GM23338 (cell line): ENCODE data around the gene LMO1. TPM values are rescaled to one million over a fixed set of nuclear protein-coding genes. Genes with fewer than 3 reads are reported as not detected.

Source experiments
- ATAC-seq: fragments of 200-7000 bp; cut with Tn5 transposase; 3 replicates; pipeline ENCODE4 v1.9.1; 2020
- DNase-seq: peaks from one replicate; pipeline ENCODE4 v3.0.0-alpha.2; 2015; ENCODE audit warnings: low spot score
- H2AFZ ChIP-seq: fragments of 200-600 bp; sonication (generic); 2 replicates; pipeline ENCODE4 v1.8.0; 2016; ENCODE audit warnings: antibody characterized with exemption, mild to moderate bottlenecking, moderate library complexity
- H3F3A ChIP-seq: fragments of 200-600 bp; sonication (generic); replicated peaks from 2 replicates; pipeline ENCODE4 v1.8.0; 2017; ENCODE audit warnings: antibody characterized with exemption, mixed run types, low read depth
- H3K27ac ChIP-seq: fragments of 200-600 bp; sonication (generic); 2 replicates; pipeline ENCODE4 v1.6.1; 2016; ENCODE audit warnings: low read depth
- H3K27me3 ChIP-seq: fragments of 200-600 bp; sonication (generic); 2 replicates; pipeline ENCODE4 v1.8.0; 2016; ENCODE audit warnings: mild to moderate bottlenecking, mixed run types, moderate library complexity; ENCODE audit not compliant: insufficient read depth
- H3K36me3 ChIP-seq: fragments of 200-600 bp; sonication (generic); 2 replicates; pipeline ENCODE4 v1.8.0; 2016; ENCODE audit warnings: mild to moderate bottlenecking; ENCODE audit not compliant: insufficient read depth
- H3K4me1 ChIP-seq: fragments of 200-600 bp; sonication (generic); 2 replicates; pipeline ENCODE4 v1.8.0; 2016; ENCODE audit warnings: mild to moderate bottlenecking, moderate library complexity; ENCODE audit not compliant: insufficient read depth
- H3K4me2 ChIP-seq: fragments of 200-600 bp; sonication (generic); 2 replicates; pipeline ENCODE4 v1.7.1; 2017; ENCODE audit warnings: mixed run types
- H3K4me3 ChIP-seq: fragments of 200-600 bp; sonication (generic); 2 replicates; pipeline ENCODE4 v1.6.1; 2016; ENCODE audit warnings: mixed run types
- H3K79me2 ChIP-seq: fragments of 200-600 bp; sonication (generic); replicated peaks from 2 replicates; pipeline ENCODE4 v1.8.0; 2017; ENCODE audit warnings: mild to moderate bottlenecking; ENCODE audit not compliant: insufficient read depth
- H3K9me2 ChIP-seq: fragments of 200-600 bp; sonication (generic); 2 replicates; pipeline ENCODE4 v1.8.0; 2017; ENCODE audit not compliant: insufficient read depth
- H4K20me1 ChIP-seq: fragments of 200-600 bp; sonication (generic); replicated peaks from 2 replicates; pipeline ENCODE4 v1.8.0; 2017; ENCODE audit warnings: mild to moderate bottlenecking; ENCODE audit not compliant: insufficient read depth
- H3K27ac Mint-ChIP-seq: 2 replicates; pipeline ENCODE4 v1.8.0; 2020; ENCODE audit warnings: inconsistent platforms, mild to moderate bottlenecking, moderate library complexity, mixed read lengths
- H3K27me3 Mint-ChIP-seq: 3 replicates; pipeline ENCODE4 v1.8.0; 2022; ENCODE audit warnings: low read depth, mild to moderate bottlenecking, moderate library complexity, mixed read lengths, inconsistent platforms; ENCODE audit not compliant: insufficient read depth, poor library complexity
- H3K36me3 Mint-ChIP-seq: 3 replicates; pipeline ENCODE4 v1.8.0; 2021; ENCODE audit warnings: low read depth, mild to moderate bottlenecking, inconsistent platforms, moderate library complexity, mixed read lengths
- H3K4me1 Mint-ChIP-seq: 3 replicates; pipeline ENCODE4 v1.8.0; 2020; ENCODE audit warnings: mild to moderate bottlenecking, inconsistent platforms, mixed read lengths
- H3K4me3 Mint-ChIP-seq: 3 replicates; pipeline ENCODE4 v1.8.0; 2021; ENCODE audit warnings: moderate library complexity, mild to moderate bottlenecking, inconsistent platforms, mixed read lengths
- H3K9me3 Mint-ChIP-seq: 3 replicates; pipeline ENCODE4 v1.8.0; 2020; ENCODE audit warnings: moderate library complexity, mild to moderate bottlenecking, inconsistent platforms, mixed read lengths
- CREB1 ChIP-seq: fragments of 250-450 bp; sonication (Bioruptor Pico); IDR thresholded peaks from 2 replicates; pipeline ENCODE4 v1.5.0; 2020; ENCODE audit warnings: low read depth, mild to moderate bottlenecking, moderate library complexity
- EZH2phosphoT487 ChIP-seq: fragments of 200-600 bp; sonication (generic); IDR thresholded peaks from one replicate; pipeline ENCODE4 v1.8.1; 2018; ENCODE audit warnings: antibody characterized with exemption; ENCODE audit not compliant: unreplicated experiment
- JUNB ChIP-seq: IDR thresholded peaks from one replicate; pipeline ENCODE4 v1.6.1; 2016; ENCODE audit warnings: antibody characterized with exemption; ENCODE audit not compliant: unreplicated experiment
- POLR2AphosphoS5 ChIP-seq: IDR thresholded peaks from 2 replicates; pipeline ENCODE4 v1.6.1; 2016; ENCODE audit warnings: antibody characterized with exemption, low read depth
- ZNF114 ChIP-seq: fragments of 250-450 bp; sonication (Bioruptor Pico); IDR thresholded peaks from 2 replicates; pipeline ENCODE4 v1.5.0; 2020; ENCODE audit warnings: mild to moderate bottlenecking, moderate library complexity
- polyA plus RNA-seq: library from polyadenylated mRNA; unstranded; fragments of >200 nt; fragmentation: Nextera tagmentation; extraction: Ambion mirVana; gene quantifications from 2 replicates; pipeline ENCODE4 v1.2.1, GENCODE V29; 2016
- total RNA-seq: library from RNA; depleted of rRNA; stranded (reverse); fragments of >200 nt; shearing (Covaris generic); gene quantifications from 2 replicates; pipeline ENCODE4 v1.2.3, GENCODE V29; 2014
- TF ChIP-seq, protein P1 (sequence below): IDR thresholded peaks from one replicate; pipeline ENCODE4 v1.6.1; 2018; ENCODE audit warnings: antibody characterized with exemption; ENCODE audit not compliant: unreplicated experiment
- TF ChIP-seq, protein P2 (sequence below): fragments of 250-450 bp; sonication (Bioruptor Pico); IDR thresholded peaks from 2 replicates; pipeline ENCODE4 v1.5.0; 2020; ENCODE audit warnings: mild to moderate bottlenecking, moderate library complexity

LMO1 gene
- total and polyA plus RNA-seq, 2 experiments from 2014 or later: 0.40 TPM; not detected in 1

DNA sequence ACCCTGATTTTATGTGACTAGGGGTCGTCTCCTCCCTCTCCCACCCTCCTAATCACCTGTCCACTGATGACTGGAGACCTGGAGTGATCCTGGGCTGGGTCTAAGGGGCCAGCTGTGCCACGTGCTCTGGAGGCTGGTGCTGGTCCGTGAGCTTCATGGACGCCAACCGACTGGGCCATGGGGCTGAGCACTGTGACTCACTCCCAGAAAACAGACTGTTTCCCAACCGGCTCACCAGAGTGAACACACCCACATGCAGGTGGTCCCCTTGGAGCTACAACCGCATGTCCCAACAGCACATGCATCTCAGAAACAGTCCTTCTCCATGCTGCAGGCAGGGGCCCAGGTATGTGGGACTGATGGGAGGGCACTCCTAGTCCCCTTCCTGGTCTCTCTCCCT lies 14.0 kb upstream of the LMO1 start:
- H3K4me1 Mint-ChIP-seq: peaks cover 3% of the 10 kb centered on the region; the same call in 2 of the 3 replicates

More for the DNA sequence above, 14.0 kb upstream of the LMO1 start:
- no peak overlapping the region for H2AFZ ChIP-seq
- peaks cover 21% of the 10 kb centered on the region for H3K27me3 ChIP-seq
- ATAC-seq (no peak), DNase-seq (no peak)
- H3K4me1 ChIP-seq: peaks cover 6% of the 10 kb centered on the region
- no peaks in the 10 kb centered on the region for H3F3A ChIP-seq
- no peak overlapping the region for H3K27ac ChIP-seq
- no peaks in the 10 kb centered on the region for H3K36me3 ChIP-seq
- H3K4me2 ChIP-seq: no peak overlapping the region
- no peak overlapping the region for H3K27ac Mint-ChIP-seq
- H4K20me1 ChIP-seq: no peaks in the 10 kb centered on the region
- no peak overlapping the region for H3K4me3 ChIP-seq
- H3K9me3 Mint-ChIP-seq: peaks cover 2% of the 10 kb centered on the region; the same call in 1 of the 3 replicates
- peaks cover 5% of the 10 kb centered on the region; the same call in 1 of the 2 replicates for H3K9me2 ChIP-seq
- peaks cover 10% of the 10 kb centered on the region for H3K27me3 Mint-ChIP-seq
- H3K36me3 Mint-ChIP-seq: no peaks in the 10 kb centered on the region; the same call in 2 of the 3 replicates
- no peaks in the 10 kb centered on the region for H3K79me2 ChIP-seq
- H3K4me3 Mint-ChIP-seq: no peak overlapping the region
- TF ChIP-seq POLR2AphosphoS5: no peak
- no peak for TF ChIP-seq JUNB
- TF ChIP-seq ZNF114 (CRISPR knock-in tag): no peak
- TF ChIP-seq EZH2phosphoT487: no peak
- TF ChIP-seq CREB1 (CRISPR knock-in tag): no peak
- TF ChIP-seq, protein P1, sequence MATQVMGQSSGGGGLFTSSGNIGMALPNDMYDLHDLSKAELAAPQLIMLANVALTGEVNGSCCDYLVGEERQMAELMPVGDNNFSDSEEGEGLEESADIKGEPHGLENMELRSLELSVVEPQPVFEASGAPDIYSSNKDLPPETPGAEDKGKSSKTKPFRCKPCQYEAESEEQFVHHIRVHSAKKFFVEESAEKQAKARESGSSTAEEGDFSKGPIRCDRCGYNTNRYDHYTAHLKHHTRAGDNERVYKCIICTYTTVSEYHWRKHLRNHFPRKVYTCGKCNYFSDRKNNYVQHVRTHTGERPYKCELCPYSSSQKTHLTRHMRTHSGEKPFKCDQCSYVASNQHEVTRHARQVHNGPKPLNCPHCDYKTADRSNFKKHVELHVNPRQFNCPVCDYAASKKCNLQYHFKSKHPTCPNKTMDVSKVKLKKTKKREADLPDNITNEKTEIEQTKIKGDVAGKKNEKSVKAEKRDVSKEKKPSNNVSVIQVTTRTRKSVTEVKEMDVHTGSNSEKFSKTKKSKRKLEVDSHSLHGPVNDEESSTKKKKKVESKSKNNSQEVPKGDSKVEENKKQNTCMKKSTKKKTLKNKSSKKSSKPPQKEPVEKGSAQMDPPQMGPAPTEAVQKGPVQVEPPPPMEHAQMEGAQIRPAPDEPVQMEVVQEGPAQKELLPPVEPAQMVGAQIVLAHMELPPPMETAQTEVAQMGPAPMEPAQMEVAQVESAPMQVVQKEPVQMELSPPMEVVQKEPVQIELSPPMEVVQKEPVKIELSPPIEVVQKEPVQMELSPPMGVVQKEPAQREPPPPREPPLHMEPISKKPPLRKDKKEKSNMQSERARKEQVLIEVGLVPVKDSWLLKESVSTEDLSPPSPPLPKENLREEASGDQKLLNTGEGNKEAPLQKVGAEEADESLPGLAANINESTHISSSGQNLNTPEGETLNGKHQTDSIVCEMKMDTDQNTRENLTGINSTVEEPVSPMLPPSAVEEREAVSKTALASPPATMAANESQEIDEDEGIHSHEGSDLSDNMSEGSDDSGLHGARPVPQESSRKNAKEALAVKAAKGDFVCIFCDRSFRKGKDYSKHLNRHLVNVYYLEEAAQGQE: no peak
- TF ChIP-seq, protein P2, sequence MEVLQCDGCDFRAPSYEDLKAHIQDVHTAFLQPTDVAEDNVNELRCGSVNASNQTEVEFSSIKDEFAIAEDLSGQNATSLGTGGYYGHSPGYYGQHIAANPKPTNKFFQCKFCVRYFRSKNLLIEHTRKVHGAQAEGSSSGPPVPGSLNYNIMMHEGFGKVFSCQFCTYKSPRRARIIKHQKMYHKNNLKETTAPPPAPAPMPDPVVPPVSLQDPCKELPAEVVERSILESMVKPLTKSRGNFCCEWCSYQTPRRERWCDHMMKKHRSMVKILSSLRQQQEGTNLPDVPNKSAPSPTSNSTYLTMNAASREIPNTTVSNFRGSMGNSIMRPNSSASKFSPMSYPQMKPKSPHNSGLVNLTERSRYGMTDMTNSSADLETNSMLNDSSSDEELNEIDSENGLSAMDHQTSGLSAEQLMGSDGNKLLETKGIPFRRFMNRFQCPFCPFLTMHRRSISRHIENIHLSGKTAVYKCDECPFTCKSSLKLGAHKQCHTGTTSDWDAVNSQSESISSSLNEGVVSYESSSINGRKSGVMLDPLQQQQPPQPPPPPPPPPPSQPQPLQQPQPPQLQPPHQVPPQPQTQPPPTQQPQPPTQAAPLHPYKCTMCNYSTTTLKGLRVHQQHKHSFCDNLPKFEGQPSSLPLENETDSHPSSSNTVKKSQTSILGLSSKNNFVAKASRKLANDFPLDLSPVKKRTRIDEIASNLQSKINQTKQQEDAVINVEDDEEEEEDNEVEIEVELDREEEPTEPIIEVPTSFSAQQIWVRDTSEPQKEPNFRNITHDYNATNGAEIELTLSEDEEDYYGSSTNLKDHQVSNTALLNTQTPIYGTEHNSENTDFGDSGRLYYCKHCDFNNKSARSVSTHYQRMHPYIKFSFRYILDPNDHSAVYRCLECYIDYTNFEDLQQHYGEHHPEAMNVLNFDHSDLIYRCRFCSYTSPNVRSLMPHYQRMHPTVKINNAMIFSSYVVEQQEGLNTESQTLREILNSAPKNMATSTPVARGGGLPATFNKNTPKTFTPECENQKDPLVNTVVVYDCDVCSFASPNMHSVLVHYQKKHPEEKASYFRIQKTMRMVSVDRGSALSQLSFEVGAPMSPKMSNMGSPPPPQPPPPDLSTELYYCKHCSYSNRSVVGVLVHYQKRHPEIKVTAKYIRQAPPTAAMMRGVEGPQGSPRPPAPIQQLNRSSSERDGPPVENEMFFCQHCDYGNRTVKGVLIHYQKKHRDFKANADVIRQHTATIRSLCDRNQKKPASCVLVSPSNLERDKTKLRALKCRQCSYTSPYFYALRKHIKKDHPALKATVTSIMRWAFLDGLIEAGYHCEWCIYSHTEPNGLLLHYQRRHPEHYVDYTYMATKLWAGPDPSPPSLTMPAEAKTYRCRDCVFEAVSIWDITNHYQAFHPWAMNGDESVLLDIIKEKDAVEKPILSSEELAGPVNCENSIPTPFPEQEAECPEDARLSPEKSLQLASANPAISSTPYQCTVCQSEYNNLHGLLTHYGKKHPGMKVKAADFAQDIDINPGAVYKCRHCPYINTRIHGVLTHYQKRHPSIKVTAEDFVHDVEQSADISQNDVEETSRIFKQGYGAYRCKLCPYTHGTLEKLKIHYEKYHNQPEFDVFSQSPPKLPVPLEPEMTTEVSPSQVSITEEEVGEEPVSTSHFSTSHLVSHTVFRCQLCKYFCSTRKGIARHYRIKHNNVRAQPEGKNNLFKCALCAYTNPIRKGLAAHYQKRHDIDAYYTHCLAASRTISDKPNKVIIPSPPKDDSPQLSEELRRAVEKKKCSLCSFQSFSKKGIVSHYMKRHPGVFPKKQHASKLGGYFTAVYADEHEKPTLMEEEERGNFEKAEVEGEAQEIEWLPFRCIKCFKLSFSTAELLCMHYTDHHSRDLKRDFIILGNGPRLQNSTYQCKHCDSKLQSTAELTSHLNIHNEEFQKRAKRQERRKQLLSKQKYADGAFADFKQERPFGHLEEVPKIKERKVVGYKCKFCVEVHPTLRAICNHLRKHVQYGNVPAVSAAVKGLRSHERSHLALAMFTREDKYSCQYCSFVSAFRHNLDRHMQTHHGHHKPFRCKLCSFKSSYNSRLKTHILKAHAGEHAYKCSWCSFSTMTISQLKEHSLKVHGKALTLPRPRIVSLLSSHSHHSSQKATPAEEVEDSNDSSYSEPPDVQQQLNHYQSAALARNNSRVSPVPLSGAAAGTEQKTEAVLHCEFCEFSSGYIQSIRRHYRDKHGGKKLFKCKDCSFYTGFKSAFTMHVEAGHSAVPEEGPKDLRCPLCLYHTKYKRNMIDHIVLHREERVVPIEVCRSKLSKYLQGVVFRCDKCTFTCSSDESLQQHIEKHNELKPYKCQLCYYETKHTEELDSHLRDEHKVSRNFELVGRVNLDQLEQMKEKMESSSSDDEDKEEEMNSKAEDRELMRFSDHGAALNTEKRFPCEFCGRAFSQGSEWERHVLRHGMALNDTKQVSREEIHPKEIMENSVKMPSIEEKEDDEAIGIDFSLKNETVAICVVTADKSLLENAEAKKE: no peak
